Measurements from ENCODE around the gene THBD.

The THBD gene

GRCh38 chr20:23033918-23034317, 15.6 kb downstream of the THBD start:
- DNase-seq (ENCODE audit: extremely low read depth, insufficient read length), result no peak
- no peaks in the 10 kb centered on the region for H3K36me3 ChIP-seq (ENCODE audit: control insufficient read depth, insufficient read depth, low read length)
- H3K27me3 ChIP-seq (replicated peaks; ENCODE audit: control insufficient read depth, insufficient read depth, low read length), result no peaks in the 10 kb centered on the region; the same call in none of the 2 replicates

GRCh38 chr20:23032750-23033078, 16.8 kb downstream of the THBD start:
- DNase-seq (ENCODE audit: extremely low read depth, insufficient read length), result no peak
- no peak for TF ChIP-seq CTCF (IDR thresholded peaks at IDR 0.05; ENCODE audit: insufficient read depth, low read length, poor library complexity, severe bottlenecking)

More at GRCh38 chr20:23033918-23034317, 15.6 kb downstream of the THBD start:
- H3K4me3 ChIP-seq (replicated peaks; ENCODE audit: low read depth, low read length), result no peak overlapping the region
- no peak for TF ChIP-seq CTCF (IDR thresholded peaks at IDR 0.05; ENCODE audit: insufficient read depth, low read length, poor library complexity, severe bottlenecking)

GRCh38 chr20:23032056-23032749, 17.3 kb downstream of the THBD start:
- H3K27me3 ChIP-seq (replicated peaks; ENCODE audit: control insufficient read depth, insufficient read depth, low read length), result no peaks in the 10 kb centered on the region; the same call in none of the 2 replicates

More at GRCh38 chr20:23032750-23033078, 16.8 kb downstream of the THBD start:
- no peak overlapping the region for H3K4me3 ChIP-seq (replicated peaks; ENCODE audit: low read depth, low read length)
- H3K36me3 ChIP-seq (ENCODE audit: control insufficient read depth, insufficient read depth, low read length), result no peaks in the 10 kb centered on the region
- H3K27me3 ChIP-seq (replicated peaks; ENCODE audit: control insufficient read depth, insufficient read depth, low read length), result no peaks in the 10 kb centered on the region; the same call in none of the 2 replicates

GRCh38 chr20:23031346-23031745, 18.1 kb downstream of the THBD start:
- TF ChIP-seq CTCF (IDR thresholded peaks at IDR 0.05; ENCODE audit: insufficient read depth, low read length, poor library complexity, severe bottlenecking), result no peak
- no peaks in the 10 kb centered on the region; the same call in none of the 2 replicates for H3K27me3 ChIP-seq (replicated peaks; ENCODE audit: control insufficient read depth, insufficient read depth, low read length)
- DNase-seq (ENCODE audit: extremely low read depth, insufficient read length), result no peak
- no peak overlapping the region for H3K4me3 ChIP-seq (replicated peaks; ENCODE audit: low read depth, low read length)
- no peaks in the 10 kb centered on the region for H3K36me3 ChIP-seq (ENCODE audit: control insufficient read depth, insufficient read depth, low read length)

More at GRCh38 chr20:23032056-23032749, 17.3 kb downstream of the THBD start:
- DNase-seq (ENCODE audit: extremely low read depth, insufficient read length), result no peak
- no peaks in the 10 kb centered on the region for H3K36me3 ChIP-seq (ENCODE audit: control insufficient read depth, insufficient read depth, low read length)
- no peak for TF ChIP-seq CTCF (IDR thresholded peaks at IDR 0.05; ENCODE audit: insufficient read depth, low read length, poor library complexity, severe bottlenecking)
- no peak overlapping the region for H3K4me3 ChIP-seq (replicated peaks; ENCODE audit: low read depth, low read length)

GRCh38 chr20:23029324-23029723, 20.1 kb downstream of the THBD start:
- no peaks in the 10 kb centered on the region; the same call in none of the 2 replicates for H3K27me3 ChIP-seq (replicated peaks; ENCODE audit: control insufficient read depth, insufficient read depth, low read length)
- no peak overlapping the region for H3K4me3 ChIP-seq (replicated peaks; ENCODE audit: low read depth, low read length)
- DNase-seq (ENCODE audit: extremely low read depth, insufficient read length), result no peak
- no peaks in the 10 kb centered on the region for H3K36me3 ChIP-seq (ENCODE audit: control insufficient read depth, insufficient read depth, low read length)
- no peak for TF ChIP-seq CTCF (IDR thresholded peaks at IDR 0.05; ENCODE audit: insufficient read depth, low read length, poor library complexity, severe bottlenecking)

All from GM06990 (cell line).